Measurements from ENCODE around the gene DNAJC22.

DNAJC22 gene

GRCh38 chr12:49325606-49326005 is 21.1 kb upstream of the DNAJC22 start:
- DNase-seq (ENCODE audit: low read depth, low spot score), result no peak
- TF ChIP-seq CTCF (IDR thresholded peaks at IDR 0.05; ENCODE audit: low read depth, low read length), result no peak
- in situ Hi-C loops (cut with HindIII; ENCODE audit: low sequenced_read_pairs), result no loop called here
- H3K4me3 ChIP-seq (ENCODE audit: low read depth, low read length), result no peak overlapping the region

- H3K4me3 ChIP-seq (ENCODE audit: low read depth, low read length), result no peak overlapping the region
- in situ Hi-C loops (cut with HindIII; ENCODE audit: low sequenced_read_pairs), result no loop called here
- no peak for TF ChIP-seq CTCF (IDR thresholded peaks at IDR 0.05; ENCODE audit: low read depth, low read length)
- DNase-seq (ENCODE audit: low read depth, low spot score), result no peak
Measured at GRCh38 chr12:49327368-49327767, 19.3 kb upstream of the DNAJC22 start.

GRCh38 chr12:49327887-49328286 is 18.8 kb upstream of the DNAJC22 start:
- TF ChIP-seq CTCF (IDR thresholded peaks at IDR 0.05; ENCODE audit: low read depth, low read length), result no peak
- in situ Hi-C loops (cut with HindIII; ENCODE audit: low sequenced_read_pairs), result no loop called here
- DNase-seq (ENCODE audit: low read depth, low spot score), result no peak
- H3K4me3 ChIP-seq (ENCODE audit: low read depth, low read length), result no peak overlapping the region

GRCh38 chr12:49328816-49329215 is 17.9 kb upstream of the DNAJC22 start:
- in situ Hi-C loops (cut with HindIII; ENCODE audit: low sequenced_read_pairs), result no loop called here
- DNase-seq (ENCODE audit: low read depth, low spot score), result no peak
- H3K4me3 ChIP-seq (ENCODE audit: low read depth, low read length), result no peak overlapping the region
- no peak for TF ChIP-seq CTCF (IDR thresholded peaks at IDR 0.05; ENCODE audit: low read depth, low read length)

GRCh38 chr12:49330032-49330619 is 16.6 kb upstream of the DNAJC22 start:
- in situ Hi-C loops (cut with HindIII; ENCODE audit: low sequenced_read_pairs), result no loop called here
- TF ChIP-seq CTCF (IDR thresholded peaks at IDR 0.05; ENCODE audit: low read depth, low read length), result no peak
- no peak overlapping the region for H3K4me3 ChIP-seq (ENCODE audit: low read depth, low read length)
- DNase-seq (ENCODE audit: low read depth, low spot score), result no peak

GRCh38 chr12:49330631-49331379 is 15.9 kb upstream of the DNAJC22 start:
- in situ Hi-C loops (cut with HindIII; ENCODE audit: low sequenced_read_pairs), result no loop called here
- DNase-seq (ENCODE audit: low read depth, low spot score), result no peak
- no peak overlapping the region for H3K4me3 ChIP-seq (ENCODE audit: low read depth, low read length)
- TF ChIP-seq CTCF (IDR thresholded peaks at IDR 0.05; ENCODE audit: low read depth, low read length), result no peak
